ENCODE measurements around the gene ACOXL. TPM values are rescaled to one million over a fixed set of nuclear protein-coding genes. Genes with fewer than 3 reads are reported as not detected.
A peak's percentile ranks its signal among the peaks of the same experiment; 100 is the strongest.

Gene ACOXL
- total and polyA plus RNA-seq, 9 of the 15 experiments (the other 6 are each of a cell fraction or from before 2014, with no cell fraction given): 0.31 to 0.56 TPM; not detected in 7

- TF ChIP-seq ID3 (CRISPR knock-in tag; IDR thresholded peaks at IDR 0.05) (no peak), ID3 (tag; IDR thresholded peaks at IDR 0.05) (0 out of 2 replicates have a peak, but pooled peaks have one; percentile 30), ELF1 (tag; IDR thresholded peaks at IDR 0.05) (no peak), ZNF175 (CRISPR knock-in tag; IDR thresholded peaks at IDR 0.05; ENCODE audit: low read depth) (no peak), ZNF77 (CRISPR knock-in tag; IDR thresholded peaks at IDR 0.05) (no peak), NELFE (IDR thresholded peaks at IDR 0.05; ENCODE audit: insufficient read depth, insufficient read length) (no peak), POU5F1 (IDR thresholded peaks at IDR 0.05; ENCODE audit: borderline replicate concordance, low read depth, low read length, partially characterized antibody) (no peak), KHSRP (IDR thresholded peaks at IDR 0.05) (no peak), BRD9 (IDR thresholded peaks at IDR 0.05; ENCODE audit: low read depth, partially characterized antibody) (peak; percentile 21), FOXK1 (CRISPR knock-in tag; IDR thresholded peaks at IDR 0.05; ENCODE audit: borderline replicate concordance) (no peak), SRF (CRISPR knock-in tag; IDR thresholded peaks at IDR 0.05) (no peak), DMBX1 (CRISPR knock-in tag; IDR thresholded peaks at IDR 0.05; ENCODE audit: borderline replicate concordance) (peak; percentile 95), MTA1 (IDR thresholded peaks at IDR 0.05; ENCODE audit: borderline replicate concordance) (0 out of 2 replicates have a peak, but pooled peaks have one; percentile 19), FOXA1 (IDR thresholded peaks at IDR 0.05; ENCODE audit: borderline replicate concordance) (no peak), SMARCA4 (IDR thresholded peaks at IDR 0.05) (peak; percentile 69), TOE1 (IDR thresholded peaks at IDR 0.05; ENCODE audit: borderline replicate concordance) (peak; percentile 27; the same call in 1 of the 2 replicates), TOE1 (CRISPR knock-in tag; IDR thresholded peaks at IDR 0.05; ENCODE audit: borderline replicate concordance, low read depth) (no peak), SOX6 (IDR thresholded peaks at IDR 0.05) (peak; percentile 71), CBFA2T3 (IDR thresholded peaks at IDR 0.05) (peak; percentile 94), CHD4 (IDR thresholded peaks at IDR 0.05; ENCODE audit: insufficient read depth, insufficient replicate concordance, low read depth, low read length, poor library complexity, severe bottlenecking) (no peak), ZFP36 (IDR thresholded peaks at IDR 0.05; ENCODE audit: low read depth, low read length, partially characterized antibody) (no peak), MEIS2 (IDR thresholded peaks at IDR 0.05; ENCODE audit: partially characterized antibody) (no peak), ARNT (IDR thresholded peaks at IDR 0.05) (0 out of 4 replicates have a peak, but pooled peaks of 1 of the 2 experiments have one; percentile 25), TCFL5 (CRISPR knock-in tag; conservative IDR thresholded peaks at IDR 0.05) (peak; percentile 59; the same call in 1 of the 2 replicates), CHD2 (IDR thresholded peaks at IDR 0.05; ENCODE audit: low read depth, low read length) (no peak), SP2 (IDR thresholded peaks at IDR 0.05; ENCODE audit: extremely low read depth, low read depth, low read length, poor library complexity, severe bottlenecking) (no peak), NFATC3 (IDR thresholded peaks at IDR 0.05) (peak; percentile 63; the same call in 1 of the 2 replicates)
- TF ChIP-seq, protein P1, sequence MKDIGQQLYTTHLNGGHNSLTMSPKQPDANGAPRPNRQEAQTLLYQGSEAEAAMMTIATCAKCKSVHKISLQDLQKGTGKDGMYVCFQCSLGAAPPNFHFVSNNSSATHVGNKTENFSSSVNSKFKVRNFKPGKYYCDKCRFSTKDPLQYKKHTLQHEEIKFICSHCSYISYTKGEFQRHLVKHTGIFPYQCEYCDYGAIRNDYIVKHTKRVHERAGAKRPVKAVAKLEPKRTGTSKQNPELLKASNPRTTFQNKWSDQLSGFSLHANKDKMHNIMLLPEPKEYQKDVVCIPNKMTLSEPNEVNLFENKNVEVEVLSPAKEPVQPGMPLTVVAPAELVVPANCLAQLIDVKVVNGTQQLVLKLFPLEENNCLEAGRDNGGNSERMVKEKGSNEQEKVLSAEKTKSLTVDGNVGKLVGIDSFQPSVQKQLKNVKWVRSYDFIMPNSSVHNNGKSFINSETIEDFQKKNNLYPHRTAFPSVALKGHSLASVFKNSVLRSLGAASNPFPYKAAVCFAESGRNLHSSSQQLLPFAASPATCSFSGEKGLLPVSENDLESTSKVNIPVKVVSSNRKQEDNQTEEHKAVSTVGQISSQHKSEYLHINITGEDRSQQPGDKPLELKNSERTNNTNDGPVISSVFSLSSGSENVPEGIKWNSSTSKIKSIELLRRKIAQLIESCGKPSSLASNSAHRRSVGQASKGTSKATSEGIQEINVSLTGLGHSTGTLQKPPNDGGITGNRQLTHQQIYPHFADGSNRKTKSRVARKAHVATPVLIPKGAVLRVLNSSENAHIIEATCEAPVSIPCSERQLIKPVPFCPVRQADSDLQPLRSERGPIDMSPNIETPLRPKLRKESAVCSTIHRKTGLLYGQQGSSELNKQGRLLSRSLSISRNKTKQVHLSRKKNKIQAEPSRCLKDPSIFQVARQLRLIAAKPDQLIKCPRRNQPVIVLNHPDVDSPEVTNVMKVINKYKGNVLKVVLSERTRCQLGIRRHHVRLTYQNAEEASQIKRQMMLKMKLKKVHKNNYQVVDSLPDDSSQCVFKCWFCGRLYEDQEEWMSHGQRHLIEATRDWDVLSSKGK (CRISPR knock-in tag; IDR thresholded peaks at IDR 0.05): no peak
Measured at GRCh38 chr2:110691612-110692258, 40.6 kb upstream of the ACOXL start (continued).

All from K562 (cell line).